ENCODE results near the gene C2CD2L.
"Not testable (repeated sequence)": the region's sequence is repeated elsewhere in the genome, so short reads cannot be mapped to it uniquely, and the experiment has no call there.

C2CD2L gene

DNA sequence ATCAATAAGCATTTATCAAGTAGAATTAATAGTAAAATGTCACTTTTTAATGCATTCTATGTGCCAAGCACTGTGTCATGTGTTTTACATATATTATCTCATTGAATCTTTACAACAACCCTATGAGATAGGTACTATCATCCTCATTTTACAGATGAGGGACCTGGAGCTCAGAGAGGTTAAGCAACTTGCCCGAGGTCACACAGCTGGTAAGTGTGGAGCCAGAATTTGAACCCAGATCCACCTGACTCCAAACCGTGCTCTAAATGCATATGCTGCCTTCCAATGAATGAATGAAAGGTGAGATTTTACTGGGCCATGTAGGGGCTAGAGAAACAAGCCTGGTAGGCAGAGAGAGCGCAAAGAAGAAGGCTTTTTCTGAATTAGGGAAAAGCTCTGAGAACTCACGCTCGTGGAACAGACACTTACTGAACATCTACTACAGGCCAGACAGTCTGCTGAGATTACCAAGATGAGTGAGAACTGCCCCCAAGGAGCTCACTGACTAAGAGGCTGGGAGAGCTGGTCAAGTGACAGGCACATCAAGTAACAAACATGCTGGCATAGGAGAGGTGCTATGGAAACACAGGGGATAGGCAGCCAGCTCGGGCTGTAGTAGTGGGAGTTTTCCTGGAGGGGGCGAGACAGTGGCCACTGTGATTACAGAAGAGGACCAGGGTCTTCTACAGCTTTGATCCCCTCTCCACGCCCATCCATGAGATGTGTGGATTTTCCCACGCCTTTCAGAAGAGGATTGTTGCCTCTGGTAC, 46.1 kb downstream of the C2CD2L start:
- no peak for DNase-seq

DNA sequence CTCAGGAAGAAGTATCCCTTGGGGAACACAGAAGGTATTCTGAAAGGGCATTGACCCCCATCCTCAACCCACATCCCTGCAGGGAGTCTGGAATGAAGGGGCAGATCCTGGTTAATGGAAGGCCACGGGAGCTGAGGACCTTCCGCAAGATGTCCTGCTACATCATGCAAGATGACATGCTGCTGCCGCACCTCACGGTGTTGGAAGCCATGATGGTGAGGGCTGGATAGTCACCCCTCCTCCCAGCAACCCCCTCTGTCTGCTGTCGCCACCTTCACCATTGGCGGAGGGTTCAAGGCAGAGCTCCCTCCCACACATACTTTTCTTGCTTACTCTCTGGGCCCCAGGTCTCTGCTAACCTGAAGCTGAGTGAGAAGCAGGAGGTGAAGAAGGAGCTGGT, 47.0 kb downstream of the C2CD2L start:
- no peak for DNase-seq

DNA sequence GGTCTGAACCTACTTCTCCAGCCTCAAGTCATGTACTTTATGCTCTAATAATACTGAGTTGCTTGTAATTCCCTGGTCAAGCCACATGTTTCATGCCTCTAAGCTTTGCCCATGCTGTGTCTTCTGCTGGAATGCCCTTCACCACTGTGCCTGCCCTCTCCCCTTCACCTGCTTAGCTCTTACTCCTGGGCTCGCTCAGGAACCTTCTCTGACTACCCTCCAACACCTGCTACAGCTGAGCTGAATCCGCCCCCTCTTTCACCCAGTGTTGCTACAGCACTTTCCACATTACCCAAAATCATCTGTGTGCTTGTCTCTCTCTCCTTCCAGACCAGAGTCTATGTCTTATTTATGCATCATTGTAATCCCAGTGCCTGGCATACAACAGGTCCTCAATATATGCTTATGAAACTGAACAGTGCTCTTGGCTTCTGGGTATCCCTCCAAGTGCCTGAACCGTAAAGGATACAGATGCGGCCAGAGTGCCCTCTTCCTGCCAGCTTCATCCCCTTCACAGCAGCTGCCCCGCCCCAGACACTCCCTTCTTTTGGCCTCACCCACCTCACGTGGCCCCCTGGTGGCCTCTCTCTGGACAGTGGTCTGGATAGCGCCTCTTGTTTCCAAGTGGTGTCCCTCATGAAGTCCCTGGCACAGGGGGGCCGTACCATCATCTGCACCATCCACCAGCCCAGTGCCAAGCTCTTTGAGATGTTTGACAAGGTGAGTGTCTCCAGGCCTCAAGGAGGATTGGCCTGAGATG, 48.8 kb downstream of the C2CD2L start:
- DNase-seq: no peak

DNA sequence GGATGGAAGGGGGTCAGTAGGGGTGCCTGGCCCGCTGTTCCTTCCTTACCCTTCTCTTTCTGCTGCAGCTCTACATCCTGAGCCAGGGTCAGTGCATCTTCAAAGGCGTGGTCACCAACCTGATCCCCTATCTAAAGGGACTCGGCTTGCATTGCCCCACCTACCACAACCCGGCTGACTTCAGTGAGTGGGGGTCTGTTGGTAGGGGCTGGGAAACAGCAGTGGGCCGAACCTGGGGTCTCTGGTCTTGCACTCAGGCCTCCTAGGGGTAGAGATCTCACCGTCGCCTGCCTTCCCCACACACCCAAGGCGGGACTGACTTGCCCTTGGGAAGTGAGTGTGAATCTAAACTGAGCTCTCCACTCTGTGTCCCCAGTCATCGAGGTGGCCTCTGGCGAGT, 49.4 kb downstream of the C2CD2L start:
- DNase-seq: no peak

DNA sequence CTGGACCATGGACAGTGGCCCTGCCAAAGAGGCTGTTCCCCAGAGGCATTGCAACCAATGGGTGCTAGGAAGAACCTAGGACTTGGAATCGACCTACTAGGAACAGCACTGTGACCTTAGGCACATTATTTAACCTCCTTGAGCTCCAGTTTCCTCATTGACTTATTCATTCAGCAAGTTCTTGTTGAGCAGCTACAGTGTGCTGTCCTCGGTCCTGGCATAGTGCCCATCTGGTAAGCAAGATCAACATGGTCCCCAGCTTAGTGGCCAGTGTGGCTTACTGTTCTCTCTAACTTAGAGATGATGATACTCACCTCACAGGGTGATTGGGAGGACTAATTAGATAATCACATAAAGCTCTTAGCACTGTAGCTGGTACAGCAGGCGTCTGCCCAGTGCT, 49.9 kb downstream of the C2CD2L start:
- DNase-seq: no peak

DNA sequence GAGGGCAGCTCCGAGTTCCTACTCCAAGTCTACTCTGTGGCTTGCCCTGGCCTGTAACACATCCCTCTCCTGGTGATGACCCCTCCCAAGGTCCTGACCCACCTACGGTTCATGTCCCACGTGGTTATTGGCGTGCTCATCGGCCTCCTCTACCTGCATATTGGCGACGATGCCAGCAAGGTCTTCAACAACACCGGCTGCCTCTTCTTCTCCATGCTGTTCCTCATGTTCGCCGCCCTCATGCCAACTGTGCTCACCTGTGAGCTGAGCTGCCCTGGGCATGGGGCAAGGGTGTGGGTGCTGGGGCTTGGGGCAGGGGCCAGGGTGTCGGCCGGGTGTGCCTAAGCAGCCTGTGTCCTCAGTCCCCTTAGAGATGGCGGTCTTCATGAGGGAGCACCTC, 51.3 kb downstream of the C2CD2L start:
- no peak for DNase-seq

DNA sequence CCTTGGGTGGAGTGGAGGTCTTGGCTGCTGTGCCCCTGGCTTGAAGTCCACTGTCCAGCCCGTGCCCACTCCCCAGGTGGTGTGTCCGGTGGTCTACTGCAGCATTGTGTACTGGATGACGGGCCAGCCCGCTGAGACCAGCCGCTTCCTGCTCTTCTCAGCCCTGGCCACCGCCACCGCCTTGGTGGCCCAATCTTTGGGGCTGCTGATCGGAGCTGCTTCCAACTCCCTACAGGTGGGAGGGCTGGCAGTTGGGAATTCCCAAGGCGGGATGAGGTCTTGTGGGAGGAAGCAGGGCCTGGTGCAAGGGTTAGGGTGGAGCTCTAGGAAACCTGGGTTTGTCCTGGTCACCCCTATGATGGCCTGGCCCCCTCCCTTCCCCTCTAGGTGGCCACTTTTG, 53.0 kb downstream of the C2CD2L start:
- no peak for DNase-seq

DNA sequence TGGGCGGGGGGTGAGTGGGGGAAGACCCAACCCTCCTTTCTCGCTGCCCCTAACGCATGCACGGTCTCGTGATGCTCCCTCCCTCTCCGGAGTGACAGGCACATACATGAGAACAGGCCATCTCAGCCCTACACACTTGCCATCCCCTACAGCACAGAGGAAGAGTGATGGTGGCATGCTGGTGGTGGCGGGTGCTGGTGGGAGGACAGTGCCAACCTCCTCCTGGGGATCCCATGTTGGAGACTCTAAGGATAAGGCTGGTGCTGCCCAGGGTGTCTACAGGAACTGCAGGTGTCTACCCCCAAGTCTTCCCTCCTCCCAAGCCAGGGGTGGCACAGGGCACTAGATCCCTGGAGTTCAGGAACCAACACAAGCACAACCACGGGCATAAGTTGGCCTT, 54.7 kb downstream of the C2CD2L start:
- no peak for DNase-seq

DNA sequence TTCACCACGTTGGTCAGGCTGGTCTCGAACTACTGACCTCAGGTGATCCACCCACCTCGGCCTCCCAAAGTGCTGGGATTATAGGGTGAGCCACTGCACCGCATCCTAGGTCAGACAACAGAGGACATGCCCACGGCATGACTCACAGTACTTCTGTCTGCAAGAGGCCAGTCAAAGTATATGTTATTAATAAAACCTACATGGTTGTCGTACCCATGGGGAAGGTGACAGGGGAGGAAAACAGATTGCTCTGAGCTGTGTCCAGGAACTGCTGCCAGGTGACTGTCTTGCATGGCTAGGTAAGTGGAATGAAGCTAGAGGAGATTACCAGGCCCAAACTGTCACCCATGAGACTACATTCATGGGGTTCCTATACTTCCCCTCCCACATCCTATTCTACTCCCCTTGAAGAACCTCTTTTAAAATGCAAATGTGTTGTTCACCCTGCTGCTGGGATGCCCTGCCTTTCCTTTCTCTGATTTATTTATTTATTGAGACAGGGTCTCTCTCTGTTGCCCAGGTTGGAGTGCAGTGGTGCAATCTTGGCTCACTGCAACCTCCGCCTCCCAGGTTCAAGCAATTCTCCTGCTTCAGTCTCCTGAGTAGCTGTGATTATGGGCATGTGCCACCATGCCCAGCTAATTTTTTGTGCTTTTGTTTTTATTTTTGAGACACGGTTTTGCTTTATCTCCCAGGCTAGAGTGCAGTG, 59.4 kb downstream of the C2CD2L start:
- DNase-seq: no peak

DNA sequence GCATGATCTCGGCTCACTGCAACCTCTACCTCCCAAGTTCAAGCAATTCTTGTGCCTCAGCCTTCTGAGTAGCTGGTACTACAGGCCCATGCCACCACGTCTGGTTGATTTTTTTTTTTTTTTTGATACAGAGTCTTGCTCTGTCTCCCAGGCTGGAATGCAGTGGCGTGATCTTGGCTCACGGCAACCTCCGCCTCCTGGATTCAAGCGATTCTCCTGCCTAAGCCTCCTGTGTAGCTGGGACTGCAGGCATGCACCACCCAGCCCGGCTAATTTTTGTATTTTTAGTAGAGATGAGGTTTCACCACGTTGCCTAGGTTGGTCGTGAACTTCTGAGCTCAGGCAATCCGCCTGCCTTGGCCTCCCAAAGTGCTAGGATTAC, 59.9 kb downstream of the C2CD2L start:
- DNase-seq: not testable (repeated sequence)

DNA sequence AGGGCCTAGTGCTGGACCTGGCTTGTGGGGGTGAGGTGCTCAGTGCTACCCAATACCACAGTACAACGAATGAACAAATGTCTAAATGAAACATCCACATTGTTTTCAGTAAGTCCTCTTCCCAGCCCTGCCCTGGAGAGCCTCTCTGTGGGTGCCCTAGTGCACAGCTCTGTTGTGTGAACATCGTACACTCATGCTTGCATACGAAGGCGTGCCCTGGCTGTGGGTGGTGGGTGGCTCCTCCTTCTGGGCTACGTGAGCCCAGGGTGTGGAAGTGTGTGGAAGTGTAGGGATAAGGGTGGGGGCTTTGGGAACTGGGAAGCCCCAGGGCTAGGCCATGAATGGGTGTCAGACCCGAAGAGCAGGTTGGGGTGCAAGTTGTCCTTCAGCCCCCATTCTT, 60.8 kb downstream of the C2CD2L start:
- no peak for DNase-seq

Measured in stimulated activated CD4-positive, alpha-beta T cell treated with anti-CD3 and anti-CD28 coated beads, Interleukin-2, amount 100 ng/mL, for 24 hours (primary cell).